ENCODE results near the gene SKAP2. TPM values are rescaled to one million over a fixed set of nuclear protein-coding genes. Genes with fewer than 3 reads are reported as not detected.
"Not testable (repeated sequence)": the region's sequence is repeated elsewhere in the genome, so short reads cannot be mapped to it uniquely, and the experiment has no call there.

The SKAP2 gene
- total RNA-seq, 8 experiments from 2014 or later = 34.0 to 91.7 (median 49.4) TPM

GRCh38 chr7:26854876-26855855 lies 9.2 kb downstream of the SKAP2 start:
- no peak for ATAC-seq (replicated peaks in 6 of 8)
- no peak overlapping the region for H3K4me3 ChIP-seq
- H3K27ac ChIP-seq = peak overlapping the region in 1 of 2 donors; percentile 49
- WGBS, 10 experiments = 60 to 100% (median 86%) methylated on average over 1 of the region's 1 CpG; no CpG with 5 or more reads in 1 of the 10 experiments
- peaks cover 16 to 57% of the 10 kb centered on the region in 2 donors for H3K4me1 ChIP-seq (replicated peaks in 1 of 2)
- in situ Hi-C loops (cut with MboI; ENCODE audit: low pct_unique_long_range_greater_than_20kb in 2 of 9, low sequenced_read_pairs in 9 of 9, unreplicated experiment in 9 of 9) = loop anchor here in 5 of 9 experiments (10.0 to 25.0 kb wide), 4 partner anchors 232 to 290 kb away; partner anchors contain the start of genes HOXA1 (in 4 of the 5), HOXA5 (in 2 of the 5), HOXA6 (in 2 of the 5) and HOXA2 (in 1 of the 5)

- ATAC-seq (replicated peaks in 6 of 8) = peak in 6 of 8 experiments; percentile 23 to 80 (median 54)
- WGBS, 10 experiments = 0 to 43% (median 22%) methylated on average over 1 to 4 of the region's 4 CpGs
- H3K4me1 ChIP-seq (replicated peaks in 1 of 2) = peaks cover 9 to 44% of the 10 kb centered on the region in 2 donors
- in situ Hi-C loops (cut with MboI; ENCODE audit: low pct_unique_long_range_greater_than_20kb in 2 of 9, low sequenced_read_pairs in 9 of 9, unreplicated experiment in 9 of 9) = loop anchor here in 5 of 9 experiments (10.0 to 25.0 kb wide), 4 partner anchors 233 to 291 kb away; partner anchors contain the start of genes HOXA1 (in 4 of the 5), HOXA5 (in 2 of the 5), HOXA6 (in 2 of the 5) and HOXA2 (in 1 of the 5)
- H3K27ac ChIP-seq = no peak overlapping the region
- peak overlapping the region in 3 of 5 donors; percentile 0 to 9 (median 4) for H3K4me3 ChIP-seq
Measured at GRCh38 chr7:26853788-26854393, 10.5 kb downstream of the SKAP2 start.

GRCh38 chr7:26850193-26850651 lies 14.2 kb downstream of the SKAP2 start:
- in situ Hi-C loops (cut with MboI; ENCODE audit: low pct_unique_long_range_greater_than_20kb in 2 of 9, low sequenced_read_pairs in 9 of 9, unreplicated experiment in 9 of 9) = loop anchor here in 5 of 9 experiments (10.0 to 25.0 kb wide), 4 partner anchors 237 to 295 kb away; partner anchors contain the start of genes HOXA1 (in 4 of the 5), HOXA5 (in 2 of the 5), HOXA6 (in 2 of the 5) and HOXA2 (in 1 of the 5)
- Histone ChIP-seq H3K27ac (no peak overlapping the region), H3K4me1 (replicated peaks in 1 of 2) (peaks cover 2 to 28% of the 10 kb centered on the region in 2 donors), H3K4me3 (no peak overlapping the region)
- WGBS, 10 experiments = 86 to 100% (median 95%) methylated on average over 1 to 8 of the region's 8 CpGs; no CpG with 5 or more reads in 1 of the 10 experiments
- peak in 5 of 8 experiments; percentile 38 to 71 (median 65) for ATAC-seq (replicated peaks in 6 of 8)

GRCh38 chr7:26843705-26844104 lies 20.7 kb downstream of the SKAP2 start:
- Histone ChIP-seq H3K27ac (no peak overlapping the region), H3K4me1 (replicated peaks in 1 of 2) (peaks cover 9 to 55% of the 10 kb centered on the region in 2 donors), H3K4me3 (no peak overlapping the region)
- 10 to 92% (median 43%) methylated on average over 2 to 4 of the region's 4 CpGs; no CpG with 5 or more reads in 1 of the 10 experiments for WGBS, 10 experiments
- in situ Hi-C loops (cut with MboI; ENCODE audit: low pct_unique_long_range_greater_than_20kb in 2 of 9, low sequenced_read_pairs in 9 of 9, unreplicated experiment in 9 of 9) = no loop called here
- ATAC-seq (replicated peaks in 6 of 8) = no peak

- peak in 2 of 8 experiments; percentile 38 to 78 for ATAC-seq (replicated peaks in 6 of 8)
- no peak overlapping the region for H3K4me3 ChIP-seq
- in situ Hi-C loops (cut with MboI; ENCODE audit: low pct_unique_long_range_greater_than_20kb in 2 of 9, low sequenced_read_pairs in 9 of 9, unreplicated experiment in 9 of 9) = no loop called here
- peaks cover 9 to 59% of the 10 kb centered on the region in 2 donors for H3K4me1 ChIP-seq (replicated peaks in 1 of 2)
- no peak overlapping the region for H3K27ac ChIP-seq
- WGBS, 10 experiments = 11 to 96% (median 79%) methylated on average over 1 to 2 of the region's 2 CpGs; no CpG with 5 or more reads in 1 of the 10 experiments
Measured at GRCh38 chr7:26842897-26843296, 21.5 kb downstream of the SKAP2 start.

GRCh38 chr7:26841003-26841739 lies 23.2 kb downstream of the SKAP2 start:
- peak in 7 of 8 experiments; percentile 26 to 82 (median 65) for ATAC-seq (replicated peaks in 6 of 8)
- WGBS, 10 experiments = 25 to 68% (median 51%) methylated on average over 3 to 4 of the region's 4 CpGs; no CpG with 5 or more reads in 2 of the 10 experiments
- in situ Hi-C loops (cut with MboI; ENCODE audit: low pct_unique_long_range_greater_than_20kb in 2 of 9, low sequenced_read_pairs in 9 of 9, unreplicated experiment in 9 of 9) = no loop called here

GRCh38 chr7:26836793-26837192 lies 27.6 kb downstream of the SKAP2 start:
- 83 to 100% (median 100%) methylated on average over 1 to 2 of the region's 3 CpGs; no CpG with 5 or more reads in 6 of the 10 experiments for WGBS, 10 experiments
- H3K4me3 ChIP-seq; H3K27ac ChIP-seq; ATAC-seq (replicated peaks in 6 of 8); in situ Hi-C loops (cut with MboI; ENCODE audit: low pct_unique_long_range_greater_than_20kb in 2 of 9, low sequenced_read_pairs in 9 of 9, unreplicated experiment in 9 of 9): not testable (repeated sequence)
- H3K4me1 ChIP-seq (replicated peaks in 1 of 2) = peaks cover 8 to 33% of the 10 kb centered on the region in 2 donors

More at GRCh38 chr7:26841003-26841739, 23.2 kb downstream of the SKAP2 start:
- H3K4me3 ChIP-seq = no peak overlapping the region
- peaks cover 8 to 50% of the 10 kb centered on the region in 2 donors for H3K4me1 ChIP-seq (replicated peaks in 1 of 2)
- H3K27ac ChIP-seq = no peak overlapping the region

- peaks cover 41 to 57% of the 10 kb centered on the region in 2 donors for H3K4me1 ChIP-seq (replicated peaks in 1 of 2)
- ATAC-seq (replicated peaks in 6 of 8) = no peak
- WGBS, 10 experiments = 9 to 57% (median 25%) methylated on average over 1 to 3 of the region's 3 CpGs
- in situ Hi-C loops (cut with MboI; ENCODE audit: low pct_unique_long_range_greater_than_20kb in 2 of 9, low sequenced_read_pairs in 9 of 9, unreplicated experiment in 9 of 9) = no loop called here
- peak overlapping the region; percentile 70 to 78 for H3K27ac ChIP-seq
- no peak overlapping the region for H3K4me3 ChIP-seq
Measured at GRCh38 chr7:26815426-26815825, 49.0 kb downstream of the SKAP2 start.

GRCh38 chr7:26813432-26813831 lies 51.0 kb downstream of the SKAP2 start:
- peaks cover 41 to 57% of the 10 kb centered on the region in 2 donors for H3K4me1 ChIP-seq (replicated peaks in 1 of 2)
- peak; percentile 83 to 100 (median 99) for ATAC-seq (replicated peaks in 6 of 8)
- H3K27ac ChIP-seq = peak overlapping the region; percentile 70 to 78
- in situ Hi-C loops (cut with MboI; ENCODE audit: low pct_unique_long_range_greater_than_20kb in 2 of 9, low sequenced_read_pairs in 9 of 9, unreplicated experiment in 9 of 9) = no loop called here
- peak overlapping the region in 2 of 5 donors; percentile 4 to 6 for H3K4me3 ChIP-seq
- WGBS, 10 experiments = 0 to 88% (median 14%) methylated on average over 1 to 2 of the region's 2 CpGs; no CpG with 5 or more reads in 2 of the 10 experiments

GRCh38 chr7:26794541-26794940 lies 69.8 kb downstream of the SKAP2 start:
- in situ Hi-C loops (cut with MboI; ENCODE audit: low pct_unique_long_range_greater_than_20kb in 2 of 9, low sequenced_read_pairs in 9 of 9, unreplicated experiment in 9 of 9) = no loop called here
- H3K27ac ChIP-seq = no peak overlapping the region
- H3K4me1 ChIP-seq (replicated peaks in 1 of 2) = peaks cover 11 to 28% of the 10 kb centered on the region in 2 donors
- no peak for ATAC-seq (replicated peaks in 6 of 8)
- H3K4me3 ChIP-seq = no peak overlapping the region
- 67 to 100% (median 100%) methylated on average over 1 of the region's 2 CpGs; no CpG with 5 or more reads in 7 of the 10 experiments for WGBS, 10 experiments

GRCh38 chr7:26792576-26792975 lies 71.8 kb downstream of the SKAP2 start:
- H3K4me1 ChIP-seq (replicated peaks in 1 of 2) = peaks cover 13 to 36% of the 10 kb centered on the region in 2 donors
- ATAC-seq (replicated peaks in 6 of 8) = no peak
- no peak overlapping the region for H3K4me3 ChIP-seq
- H3K27ac ChIP-seq = no peak overlapping the region
- in situ Hi-C loops (cut with MboI; ENCODE audit: low pct_unique_long_range_greater_than_20kb in 2 of 9, low sequenced_read_pairs in 9 of 9, unreplicated experiment in 9 of 9) = no loop called here

GRCh38 chr7:26792006-26792405 lies 72.4 kb downstream of the SKAP2 start:
- Histone ChIP-seq H3K4me1 (replicated peaks in 1 of 2) (peaks cover 13 to 36% of the 10 kb centered on the region in 2 donors), H3K27ac (no peak overlapping the region), H3K4me3 (no peak overlapping the region)
- in situ Hi-C loops (cut with MboI; ENCODE audit: low pct_unique_long_range_greater_than_20kb in 2 of 9, low sequenced_read_pairs in 9 of 9, unreplicated experiment in 9 of 9) = no loop called here
- no peak for ATAC-seq (replicated peaks in 6 of 8)

All from motor neuron (in vitro differentiated cells).